ENCODE measurements around the gene GPD1. TPM values are rescaled to one million over a fixed set of nuclear protein-coding genes. Genes with fewer than 3 reads are reported as not detected.

GPD1 gene
- total and polyA plus RNA-seq, 9 of the 15 experiments (the other 6 are each of a cell fraction or from before 2014, with no cell fraction given): 0.13 to 1.00 (median 0.55) TPM

- TF ChIP-seq REST (IDR thresholded peaks at IDR 0.05; ENCODE audit: borderline replicate concordance): peak; percentile 90
- TF ChIP-seq REST (CRISPR knock-in tag; IDR thresholded peaks at IDR 0.05; ENCODE audit: low read depth): no peak
- TF ChIP-seq RB1 (IDR thresholded peaks at IDR 0.05; ENCODE audit: low read depth): peak; percentile 48; the same call in 1 of the 2 replicates
- peak; percentile 18; the same call in 1 of the 2 replicates for TF ChIP-seq CBFB (CRISPR knock-in tag; IDR thresholded peaks at IDR 0.05)
- TF ChIP-seq DDX20 (tag; IDR thresholded peaks at IDR 0.05; ENCODE audit: low read depth): no peak
- peak; percentile 34 for TF ChIP-seq NFIC (IDR thresholded peaks at IDR 0.05)
- TF ChIP-seq SMC3 (conservative IDR thresholded peaks at IDR 0.05; ENCODE audit: insufficient read depth, low read depth, low read length): peak; percentile 99
- TF ChIP-seq ZBTB7A (IDR thresholded peaks at IDR 0.05; ENCODE audit: borderline replicate concordance, control insufficient read depth, low read depth, low read length): no peak
- TF ChIP-seq SMAD4 (CRISPR knock-in tag; conservative IDR thresholded peaks at IDR 0.05): peak; percentile 93
- 0 out of 2 replicates have a peak, but pooled peaks have one; percentile 31 for TF ChIP-seq ARID2 (IDR thresholded peaks at IDR 0.05)
- peak; percentile 24; the same call in 1 of the 2 replicates for TF ChIP-seq JUND (IDR thresholded peaks at IDR 0.05; ENCODE audit: borderline replicate concordance, low read depth, low read length)
- TF ChIP-seq JUND (tag; IDR thresholded peaks at IDR 0.05; ENCODE audit: borderline replicate concordance, low read depth, low read length): no peak
- TF ChIP-seq HDGF (IDR thresholded peaks at IDR 0.05): peak; percentile 66; the same call in 1 of the 2 replicates
- no peak for TF ChIP-seq ZNF239 (CRISPR knock-in tag; IDR thresholded peaks at IDR 0.05)
- peak; percentile 90 to 95 (median 94) for TF ChIP-seq CTCF (IDR thresholded peaks at IDR 0.05 in 2 of 3, conservative IDR thresholded peaks at IDR 0.05 in 1 of 3; ENCODE audit: insufficient read depth in 2 of 3, low read depth in 1 of 3, low read length in 3 of 3)
- TF ChIP-seq ZNF384 (IDR thresholded peaks at IDR 0.05; ENCODE audit: low read depth, low read length): peak; percentile 49; the same call in 1 of the 2 replicates
Observed at GRCh38 chr12:50074936-50075807, 28.6 kb upstream of the GPD1 start (continued).
